Measurements from ENCODE around the gene KIAA0232. TPM values are rescaled to one million over a fixed set of nuclear protein-coding genes. Genes with fewer than 3 reads are reported as not detected.

Gene KIAA0232
- total and polyA plus RNA-seq, 10 of the 15 experiments (the other 5 are each of a cell fraction or from before 2014, with no cell fraction given): 2.8 to 15.1 (median 10.8) TPM

- TF ChIP-seq E2F4 (IDR thresholded peaks at IDR 0.05; ENCODE audit: low read depth, low read length) (no peak), IRF5 (IDR thresholded peaks at IDR 0.05; ENCODE audit: borderline replicate concordance) (no peak), MLLT1 (IDR thresholded peaks at IDR 0.05) (no peak), TAF1 (IDR thresholded peaks at IDR 0.05; ENCODE audit: borderline replicate concordance, low read depth, low read length) (no peak), FOXK2 (IDR thresholded peaks at IDR 0.05) (no peak), REST (IDR thresholded peaks at IDR 0.05; ENCODE audit: low read depth, low read length) (no peak)
Measured at GRCh38 chr4:6859543-6859942, 77.0 kb downstream of the KIAA0232 start (continued).

Data from GM12878 (cell line).